Fibroblast of skin of left biceps (primary cell): ENCODE results near the gene GSK3B.
"Not testable (repeated sequence)": the region's sequence is repeated elsewhere in the genome, so short reads cannot be mapped to it uniquely, and the experiment has no call there.

Source experiments
- DNase-seq, 2 experiments: peaks; one replicate each; pipeline ENCODE4 v3.0.0-alpha.2; 2013; ENCODE audit warnings: low read depth in 2 of 2

The GSK3B gene

DNA sequence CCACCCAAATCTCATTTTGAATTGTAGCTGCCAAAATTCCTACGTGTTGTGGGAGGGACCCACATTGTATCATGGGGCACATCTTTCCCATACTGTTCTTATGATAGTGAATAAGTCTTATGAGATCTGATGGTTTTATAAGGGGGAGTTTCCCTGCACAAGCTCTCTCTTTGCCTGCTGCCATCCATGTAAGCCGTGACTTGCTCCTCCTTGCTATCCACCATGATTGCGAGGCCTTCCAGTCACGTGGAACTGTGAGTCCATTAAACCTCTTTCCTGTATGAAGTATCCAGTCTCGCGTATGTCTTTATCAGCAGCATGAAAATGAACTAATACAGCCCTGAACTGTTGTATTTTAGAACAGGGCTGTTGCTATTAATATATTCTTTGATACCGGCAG, 40.6 kb downstream of the GSK3B start:
- DNase-seq: not testable (repeated sequence)

DNA sequence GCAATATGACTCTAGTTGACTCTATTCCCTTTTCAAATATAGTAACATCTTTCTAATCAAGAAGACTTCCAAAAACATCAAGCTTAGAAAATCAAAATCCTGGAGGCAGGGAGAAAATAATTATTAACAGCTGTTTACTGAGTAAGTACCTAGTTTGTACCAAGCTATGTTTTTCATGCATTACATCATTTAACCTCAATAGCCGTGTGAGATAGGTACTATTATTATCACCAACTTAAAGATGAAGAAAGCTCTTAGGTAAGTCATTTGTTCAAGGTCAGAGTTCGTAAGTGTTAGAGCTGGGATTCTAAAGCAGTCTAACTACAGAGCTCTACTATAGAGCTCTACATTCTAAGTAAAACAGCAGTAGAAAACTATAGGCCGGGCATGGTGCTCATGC, 41.6 kb downstream of the GSK3B start:
- peak in 1 of 2 experiments; percentile 2 for DNase-seq

DNA sequence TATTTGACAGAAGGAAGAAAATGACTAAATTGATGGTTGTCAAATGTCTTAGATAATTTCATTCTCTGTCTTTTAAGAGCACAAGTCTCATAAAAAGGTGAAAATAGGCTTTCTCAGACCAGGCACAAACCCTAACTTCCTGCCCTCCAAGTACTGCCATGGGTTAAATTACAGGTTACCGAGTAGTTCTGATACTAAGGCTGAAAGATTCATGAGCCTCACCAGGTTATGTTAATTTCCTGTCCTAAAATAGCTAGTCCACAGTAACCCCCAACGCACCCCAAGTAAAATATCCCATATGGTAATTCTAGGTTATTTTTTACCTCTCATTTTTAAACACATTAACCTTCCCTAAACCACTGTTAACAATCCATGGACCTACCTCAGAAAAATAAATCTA, 42.0 kb downstream of the GSK3B start:
- no peak for DNase-seq

DNA sequence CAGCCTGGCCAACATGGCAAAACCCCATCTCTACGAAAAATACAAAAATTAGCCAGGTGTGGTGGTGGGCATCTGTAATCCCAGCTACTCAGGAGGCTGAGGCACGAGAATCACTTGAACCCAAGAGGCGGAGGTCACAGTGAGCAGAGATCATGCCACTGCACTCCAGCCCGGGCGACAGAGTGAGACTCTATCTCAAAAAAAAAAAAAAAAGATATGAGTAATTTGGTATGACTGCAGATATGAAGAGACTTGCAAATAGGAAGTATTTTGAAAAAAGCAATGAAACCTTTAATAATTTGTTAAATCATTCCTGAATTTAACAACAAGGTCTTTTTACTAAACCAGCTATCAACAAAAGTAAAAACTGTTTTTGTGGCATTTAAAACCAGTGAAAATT, 42.7 kb downstream of the GSK3B start:
- not testable (repeated sequence) for DNase-seq

DNA sequence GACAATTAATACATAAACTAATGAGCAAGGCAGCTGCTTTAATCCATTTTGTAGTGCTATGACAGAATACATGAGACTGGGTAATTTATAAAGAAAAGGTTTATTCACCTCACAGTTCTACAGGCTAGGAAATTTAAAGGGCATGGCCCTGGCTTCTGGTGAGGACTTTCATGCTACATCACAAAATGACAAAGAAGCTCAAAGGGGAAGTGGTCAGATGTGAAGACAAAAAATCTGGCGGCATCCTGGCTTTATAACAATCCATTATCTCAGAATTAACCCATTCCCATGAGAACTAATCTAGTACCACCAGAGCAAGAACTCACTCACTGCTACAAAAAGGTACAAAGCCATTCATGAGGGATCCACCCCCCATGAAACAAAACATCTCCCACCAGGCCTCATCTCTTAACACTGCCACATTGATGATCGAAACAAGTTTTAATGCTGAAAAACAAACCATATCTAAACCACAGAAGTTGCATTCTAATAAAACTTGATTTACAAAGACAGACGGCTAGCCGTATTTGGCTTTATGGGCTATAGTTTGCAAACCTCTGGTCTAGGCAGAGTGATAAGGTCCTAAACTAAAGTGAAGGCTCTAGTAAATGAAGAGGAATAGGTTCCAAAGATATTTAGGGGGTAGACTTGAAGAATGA, 44.2 kb downstream of the GSK3B start:
- no peak for DNase-seq

DNA sequence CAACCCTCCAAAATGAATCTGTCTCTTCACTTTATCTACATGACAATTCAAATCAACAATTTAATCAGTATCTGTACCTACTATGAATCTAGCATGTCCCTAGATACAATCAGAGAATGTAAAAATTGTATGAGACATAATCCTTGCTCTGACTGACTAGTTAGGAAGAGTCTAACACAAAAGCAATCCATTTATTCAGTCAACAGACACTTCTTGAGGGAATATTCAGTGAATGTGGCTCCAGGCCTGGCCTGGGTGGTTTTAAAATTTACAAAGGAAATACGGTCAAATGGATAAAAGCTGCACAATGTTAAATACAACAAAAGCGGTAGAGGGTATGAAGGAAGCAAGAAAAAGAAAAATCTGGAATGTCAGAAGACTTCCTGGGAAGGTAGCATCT, 45.2 kb downstream of the GSK3B start:
- DNase-seq: no peak

DNA sequence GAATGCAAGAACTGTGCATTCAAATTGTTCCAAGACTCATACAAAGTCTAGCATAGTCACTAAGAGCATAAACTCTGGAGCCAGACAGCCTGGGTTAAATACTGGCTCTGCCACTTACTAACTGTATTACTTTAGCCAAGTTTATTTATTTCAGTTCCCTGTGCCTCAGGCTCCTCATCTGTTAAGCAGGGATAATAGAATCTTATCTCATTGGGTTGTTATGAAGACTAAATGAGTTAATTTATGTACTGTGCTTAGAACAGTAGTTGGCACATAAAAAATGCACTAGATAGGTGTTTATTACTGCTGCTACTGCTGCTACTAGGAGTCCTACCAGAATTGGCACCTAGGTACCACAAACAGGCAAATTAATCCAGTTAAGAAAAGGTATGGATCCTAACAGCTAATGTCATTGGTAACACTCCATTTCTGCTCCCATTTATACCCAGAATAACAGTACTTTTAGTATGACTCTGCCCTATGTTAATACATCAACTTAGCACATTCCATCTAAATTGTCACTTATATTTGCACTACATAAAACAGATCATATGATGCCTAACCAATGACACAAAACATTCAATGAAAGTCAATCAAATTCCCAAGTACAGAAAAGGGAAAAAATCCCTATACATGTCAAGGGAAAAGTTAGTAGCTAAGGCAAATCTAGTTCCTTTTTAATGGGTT, 45.7 kb downstream of the GSK3B start:
- no peak for DNase-seq

DNA sequence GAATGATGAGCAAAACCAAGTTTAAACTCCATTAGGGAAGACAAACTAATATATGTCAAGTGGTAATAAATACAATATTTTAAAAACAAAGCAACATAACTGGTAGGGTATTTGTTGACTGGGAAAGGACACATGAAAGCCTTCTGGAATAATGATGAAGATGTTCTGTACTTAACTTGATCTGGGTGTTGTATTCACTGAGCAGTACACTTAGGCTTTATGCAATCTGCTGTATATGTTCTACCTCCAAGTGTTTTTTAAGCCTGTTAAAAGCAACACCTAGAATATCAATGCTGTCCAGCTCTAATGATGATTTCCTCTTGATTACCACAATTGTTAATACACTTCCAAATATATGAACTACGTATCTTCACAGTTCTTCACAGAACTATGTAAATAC, 46.6 kb downstream of the GSK3B start:
- DNase-seq: no peak

DNA sequence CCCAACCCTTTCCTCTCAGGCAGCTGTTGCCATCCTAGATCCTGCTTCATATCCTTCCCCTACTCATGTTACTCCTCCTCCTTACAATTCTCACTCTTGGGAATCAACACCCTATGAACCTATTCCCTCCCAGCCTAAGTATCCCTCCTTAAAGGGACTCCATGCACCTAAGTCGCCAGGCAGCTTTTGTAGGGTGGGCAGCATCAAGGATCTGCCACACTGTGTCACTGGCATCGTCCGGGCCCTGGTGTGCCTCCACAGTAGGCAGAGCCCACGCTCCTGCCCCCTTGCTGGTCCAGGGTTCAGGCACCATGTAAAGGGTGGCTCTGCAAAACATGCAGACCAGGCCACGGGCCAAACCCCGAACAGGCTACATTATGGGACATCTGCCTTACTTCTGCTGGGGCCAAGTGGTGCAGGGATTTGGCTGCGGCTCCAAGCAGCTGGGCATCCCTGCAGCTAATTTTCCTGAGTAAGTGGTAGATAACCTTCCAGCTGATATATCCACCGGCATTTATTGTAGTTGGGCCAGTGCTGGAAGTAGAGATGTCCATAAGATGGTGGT, 53.4 kb downstream of the GSK3B start:
- DNase-seq: no peak

DNA sequence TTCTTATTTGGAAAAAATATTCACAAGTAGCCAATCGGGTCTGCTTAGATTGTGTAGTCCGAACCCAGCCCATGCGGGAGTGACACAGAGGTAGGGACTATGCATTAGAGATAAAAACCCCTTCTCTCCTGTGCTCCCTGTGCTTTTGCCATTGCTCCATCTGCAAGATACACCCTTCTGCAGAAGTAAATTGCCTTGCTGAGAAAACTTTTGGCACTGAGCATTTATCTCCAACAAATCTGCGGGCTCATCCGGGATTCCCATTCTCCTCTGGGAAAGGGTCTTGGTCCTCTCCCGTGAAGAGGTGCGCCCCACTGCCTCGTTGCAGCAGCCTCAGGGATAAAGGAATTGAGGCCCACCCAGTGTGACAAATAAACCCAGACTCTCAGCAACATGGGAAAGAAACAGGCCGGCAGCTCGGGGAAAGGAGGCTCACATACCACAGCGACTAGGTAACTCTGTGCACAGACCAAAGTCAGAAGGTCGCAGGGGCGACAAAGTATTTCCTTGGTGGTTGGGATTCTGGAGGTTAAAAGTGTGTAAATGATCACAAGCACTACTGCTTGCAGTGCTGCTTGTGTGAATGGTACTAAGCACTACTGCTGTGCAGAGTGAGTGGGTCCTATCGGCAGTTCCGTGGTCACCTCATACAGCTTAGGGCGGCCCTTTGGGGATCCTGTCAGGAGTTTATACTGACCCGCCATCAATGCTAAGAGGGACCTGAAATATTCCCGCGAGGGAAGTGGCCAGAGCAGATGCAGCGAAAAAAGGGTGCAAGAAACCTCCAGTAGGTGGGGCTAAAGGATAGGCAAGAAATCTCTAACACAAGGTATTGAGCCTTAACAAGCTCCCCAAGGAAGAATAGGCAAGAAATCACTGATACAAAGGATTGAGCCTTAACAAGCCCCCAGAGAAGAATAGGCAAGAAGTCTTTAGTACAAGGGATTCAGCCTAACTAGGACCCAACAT, 54.3 kb downstream of the GSK3B start:
- no peak for DNase-seq

DNA sequence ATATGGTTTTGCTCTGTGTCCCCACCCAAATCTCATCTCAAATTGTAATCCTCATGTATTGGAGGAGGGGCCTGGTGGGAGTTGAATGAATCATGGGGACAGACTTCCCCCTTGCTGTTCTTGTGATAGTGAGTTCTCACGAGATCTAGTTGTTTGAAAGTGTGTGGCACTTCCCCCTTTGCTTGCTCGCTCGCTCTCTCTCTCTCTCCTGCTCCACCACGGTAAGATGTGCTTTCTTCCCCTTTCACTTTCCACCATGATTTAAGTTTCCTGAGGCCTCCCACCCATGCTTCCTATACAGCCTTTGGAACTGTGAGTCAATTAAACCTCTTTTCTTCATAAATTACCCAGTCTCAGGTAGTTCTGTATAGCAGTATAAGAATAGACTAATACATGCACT, 60.7 kb downstream of the GSK3B start:
- DNase-seq: no peak

DNA sequence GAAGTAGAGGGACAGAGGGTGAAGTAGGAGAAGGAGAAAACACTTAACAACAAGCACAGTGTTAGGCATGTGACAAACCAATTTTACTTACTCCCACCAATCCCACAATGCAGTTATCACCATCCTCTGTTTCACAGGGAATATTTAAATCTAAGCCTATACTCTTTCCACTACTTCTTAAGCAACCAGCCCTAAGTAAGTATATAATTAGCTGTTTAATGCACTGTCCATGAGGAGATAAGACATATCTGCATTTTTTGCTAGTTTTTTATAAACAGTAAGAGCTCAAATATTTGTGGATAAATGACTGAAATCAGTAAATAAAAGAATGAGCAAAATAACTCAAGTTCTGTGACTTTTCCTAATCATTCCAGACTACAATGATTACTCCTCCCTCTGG, 62.7 kb downstream of the GSK3B start:
- DNase-seq: no peak

DNA sequence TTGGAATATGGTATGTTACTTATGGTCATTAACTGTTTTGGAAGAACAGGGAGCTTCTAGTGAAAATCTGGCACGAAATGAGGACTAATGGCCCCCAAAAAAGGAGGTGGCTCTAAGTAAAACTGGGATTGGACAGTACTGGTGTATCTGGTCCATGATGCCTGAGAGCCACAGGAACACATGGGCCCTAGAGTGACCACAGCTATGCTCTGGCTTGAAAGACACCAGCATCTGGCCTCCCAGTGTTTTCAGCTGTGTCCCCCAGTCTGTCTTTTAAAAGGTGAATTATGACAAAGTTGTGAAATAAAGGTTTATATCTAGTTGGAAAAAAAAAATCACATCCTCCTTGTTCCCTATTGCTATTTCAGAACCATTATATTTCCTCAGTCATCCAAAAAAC, 64.5 kb downstream of the GSK3B start:
- no peak for DNase-seq

DNA sequence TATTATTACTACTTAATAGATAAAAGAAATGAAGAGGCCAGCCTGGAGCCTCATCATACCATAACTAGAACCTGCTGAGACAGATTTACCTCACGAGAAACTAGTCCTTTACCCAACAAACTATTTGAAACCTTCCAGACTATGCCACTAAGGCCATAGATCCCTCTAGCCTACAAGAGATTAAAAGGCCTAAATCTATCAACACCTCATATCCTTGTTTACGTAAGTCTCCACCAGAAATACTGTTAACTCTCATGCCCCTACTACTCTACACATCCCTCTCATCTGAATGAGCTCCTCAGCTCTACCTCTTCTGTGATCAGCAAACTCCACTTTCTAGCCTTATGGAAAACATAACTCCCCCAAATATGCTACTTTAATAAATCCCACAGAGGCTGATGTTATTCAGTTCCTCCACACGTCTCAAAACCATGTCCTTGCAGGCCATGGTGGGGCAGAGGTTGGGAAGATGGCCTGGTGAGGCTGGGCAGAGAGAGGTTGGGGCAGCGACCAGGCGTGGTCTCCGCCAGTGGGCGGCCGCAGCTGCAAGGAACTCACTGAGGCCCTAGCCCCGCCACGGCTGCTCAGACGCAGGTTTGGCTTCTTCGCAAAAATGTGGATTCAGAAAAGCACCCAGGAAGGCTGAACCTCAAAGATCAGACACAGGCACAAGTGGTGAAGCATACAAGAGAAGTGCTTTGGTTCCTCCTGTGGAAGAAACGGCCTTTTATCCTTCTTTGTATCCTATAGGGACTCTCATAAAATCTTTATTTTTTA, 65.8 kb downstream of the GSK3B start:
- no peak for DNase-seq

DNA sequence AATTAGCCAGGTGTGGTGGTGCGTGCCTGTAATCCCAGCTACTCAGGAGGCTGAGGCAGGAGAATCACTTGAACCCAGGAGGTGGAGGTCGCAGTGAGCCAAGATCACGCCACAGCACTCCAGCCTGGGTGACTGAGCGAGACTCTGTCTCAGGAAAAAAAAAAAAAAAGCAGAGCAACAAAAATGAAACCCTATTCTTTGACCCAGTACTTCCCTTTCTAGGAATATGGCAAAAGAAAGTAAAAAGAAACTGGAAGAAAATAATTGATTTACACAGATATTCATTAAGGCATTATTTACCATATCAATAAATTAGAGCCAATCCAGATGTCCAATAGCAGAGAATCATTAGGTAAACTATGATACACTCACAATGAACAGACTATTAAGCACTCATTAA, 67.0 kb downstream of the GSK3B start:
- DNase-seq: no peak

DNA sequence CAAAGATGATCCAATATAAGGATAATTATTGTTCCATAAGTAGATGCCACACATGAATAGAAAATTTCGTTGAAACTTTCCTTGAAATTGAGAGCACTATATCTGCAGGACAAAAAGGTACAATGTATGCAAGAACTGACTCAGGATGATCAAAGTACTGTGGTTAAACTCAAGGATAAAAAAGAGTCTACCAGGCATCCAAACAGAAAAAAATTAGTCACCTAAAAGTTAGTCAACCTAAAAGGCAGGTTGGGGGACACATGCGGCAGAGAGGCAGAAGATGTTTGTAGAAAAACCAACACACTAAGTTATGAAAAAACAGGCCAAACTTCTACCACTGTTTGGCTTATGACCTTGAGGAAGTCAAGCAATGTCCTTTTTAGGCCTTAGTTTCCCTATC, 68.7 kb downstream of the GSK3B start:
- no peak for DNase-seq

DNA sequence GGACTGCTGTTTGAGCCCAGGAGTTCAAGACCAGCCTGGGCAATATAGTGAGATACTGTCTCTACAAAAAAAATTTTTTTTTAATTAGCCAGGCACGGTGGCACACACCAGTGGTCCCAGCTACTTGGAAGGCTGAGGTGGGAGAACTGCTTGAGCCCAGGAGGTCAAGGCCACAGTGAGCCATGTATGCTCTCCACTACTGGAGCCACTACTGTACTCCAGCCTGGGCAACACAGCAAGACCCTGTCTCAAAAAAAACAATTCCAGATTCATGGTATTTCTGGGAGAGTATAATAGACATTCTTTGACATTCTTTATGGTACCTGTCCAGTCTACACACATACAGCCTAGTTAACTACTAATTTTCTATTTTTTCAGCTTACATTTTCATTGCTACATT, 70.1 kb downstream of the GSK3B start:
- DNase-seq: no peak

DNA sequence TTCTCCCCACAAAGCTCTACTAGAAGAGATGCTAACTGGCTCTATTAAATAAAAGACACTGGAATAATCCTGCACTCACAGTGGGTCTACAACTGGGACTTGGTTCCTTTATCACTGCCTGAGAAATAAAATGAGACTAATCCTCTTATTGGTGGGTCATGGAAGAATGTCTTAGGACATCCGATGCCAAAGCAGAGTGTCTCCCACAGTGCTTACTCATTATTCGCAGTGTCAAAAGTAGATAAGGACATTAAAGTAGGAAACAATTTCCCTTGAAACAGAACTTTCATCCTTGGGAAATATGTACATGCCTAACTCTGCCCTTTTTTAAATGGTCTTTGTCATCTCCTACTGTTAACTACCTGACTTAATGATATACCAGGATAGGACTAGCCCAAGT, 71.5 kb downstream of the GSK3B start:
- no peak for DNase-seq

DNA sequence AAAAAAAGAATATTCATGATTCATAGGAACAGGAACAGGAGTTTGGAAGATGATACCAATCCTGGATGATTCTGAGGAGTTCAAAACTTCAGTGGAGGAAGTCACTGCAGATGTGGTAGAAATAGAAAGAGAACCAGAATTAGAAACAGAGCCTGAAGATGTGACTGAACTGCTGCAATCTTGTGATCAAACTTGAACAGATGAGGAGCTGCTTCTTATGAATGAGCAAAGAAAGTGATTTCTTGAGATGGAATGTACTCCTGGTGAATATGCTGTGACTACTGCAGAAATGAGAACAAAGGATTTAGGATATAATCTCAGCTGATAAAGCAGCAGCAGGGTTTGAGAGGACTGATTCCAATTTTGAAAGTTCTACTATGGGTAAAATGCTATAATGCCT, 72.7 kb downstream of the GSK3B start:
- peak; percentile 6 to 9 for DNase-seq

DNA sequence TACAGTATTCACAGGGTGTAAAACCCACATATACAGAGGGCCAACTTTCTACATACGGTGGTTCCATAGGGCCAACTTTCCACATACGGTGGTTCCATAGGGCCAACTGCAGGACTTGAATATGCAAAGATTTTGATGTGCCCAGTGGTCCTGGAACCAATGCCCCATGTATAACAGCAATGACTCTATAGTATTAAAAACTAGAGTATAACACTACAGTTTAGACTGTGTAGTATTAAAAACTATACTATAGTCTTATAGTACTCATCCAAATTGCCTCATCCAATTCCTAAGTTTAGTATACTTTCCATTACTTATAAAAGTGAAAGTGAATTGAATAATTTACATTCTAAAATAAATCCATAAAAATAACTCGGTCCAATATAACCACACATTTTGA, 75.9 kb downstream of the GSK3B start:
- DNase-seq: no peak

DNA sequence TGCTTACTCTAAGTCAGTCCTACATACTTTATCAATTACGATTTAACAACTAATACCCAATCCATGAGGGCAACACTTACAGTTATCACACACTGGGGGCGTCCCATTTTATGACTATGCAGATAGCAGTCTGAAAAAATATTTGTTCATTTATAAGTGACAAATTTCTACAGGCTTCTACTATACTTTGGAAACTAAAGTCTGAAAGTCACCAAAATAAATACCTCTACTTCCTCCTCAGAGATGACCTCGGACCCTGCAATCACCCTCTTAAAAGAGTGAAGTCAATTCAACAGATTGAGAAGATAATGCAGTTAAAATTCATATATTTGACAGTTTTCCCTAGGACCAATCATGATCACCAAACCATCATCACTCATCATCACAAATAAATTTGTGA, 76.6 kb downstream of the GSK3B start:
- no peak for DNase-seq

DNA sequence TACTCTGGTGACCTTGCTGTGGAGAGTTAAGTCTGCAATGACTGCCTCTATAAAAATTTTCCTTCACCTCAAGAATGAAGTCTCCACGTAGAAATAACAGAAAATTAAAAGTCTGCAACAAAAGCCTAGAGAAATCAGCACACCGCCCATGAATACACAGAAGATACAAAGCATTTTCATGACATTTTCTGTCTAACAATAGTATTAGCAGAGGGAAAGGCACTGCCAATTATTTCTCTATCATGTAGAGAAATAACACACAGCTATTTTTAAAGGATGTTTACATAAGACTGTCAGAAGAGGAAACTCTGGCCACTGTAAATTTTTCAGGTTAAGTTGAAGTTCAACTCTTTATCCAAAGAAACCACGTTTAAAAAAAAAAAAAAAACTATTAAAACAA, 80.8 kb downstream of the GSK3B start:
- no peak for DNase-seq
